ENCODE data around the gene CCL4L2.
"Not testable (repeated sequence)": the region's sequence is repeated elsewhere in the genome, so short reads cannot be mapped to it uniquely, and the experiment has no call there.

The CCL4L2 gene

GRCh38 chr17:36221581-36222100, 10.8 kb downstream of the CCL4L2 start:
- DNase-seq: not testable (repeated sequence)

DNA sequence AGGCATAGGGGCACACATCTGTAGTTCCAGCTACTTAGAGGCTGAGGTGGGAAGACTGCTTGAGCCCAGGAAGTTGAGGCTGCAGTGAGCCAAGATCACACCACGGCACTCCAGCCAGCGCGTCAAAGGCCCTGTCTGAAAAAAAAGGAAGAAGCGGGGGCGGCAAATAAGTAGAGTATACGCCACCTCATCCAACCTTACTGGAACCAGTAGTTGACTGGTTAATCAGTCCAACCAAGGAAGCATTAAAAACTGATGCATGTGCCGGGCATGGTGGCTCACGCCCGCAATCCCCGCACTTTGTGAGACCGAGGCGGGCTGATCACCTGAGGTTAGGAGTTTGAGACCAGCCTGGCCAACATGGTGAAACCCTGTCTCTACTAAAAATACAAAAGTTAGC, 12.1 kb downstream of the CCL4L2 start:
- not testable (repeated sequence) for DNase-seq

DNA sequence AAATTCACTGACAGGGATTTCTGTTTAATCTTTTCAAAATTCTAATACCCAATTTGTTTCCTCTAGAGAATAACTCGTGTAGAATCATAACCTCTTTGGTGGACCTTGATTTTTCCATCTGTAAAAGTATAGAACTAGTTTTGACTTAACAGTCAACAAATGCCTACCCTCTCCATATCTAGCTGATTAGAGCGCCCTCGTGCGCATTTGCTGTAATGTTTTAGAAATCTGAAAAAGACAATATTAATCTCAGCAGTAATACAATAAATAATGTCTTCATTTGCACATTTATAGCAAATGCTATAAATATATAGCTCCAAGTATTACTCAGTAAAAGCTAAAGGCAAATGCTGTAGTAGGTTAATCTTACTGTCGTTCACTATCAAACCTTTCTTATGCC, 18.8 kb downstream of the CCL4L2 start:
- not testable (repeated sequence) for DNase-seq

DNA sequence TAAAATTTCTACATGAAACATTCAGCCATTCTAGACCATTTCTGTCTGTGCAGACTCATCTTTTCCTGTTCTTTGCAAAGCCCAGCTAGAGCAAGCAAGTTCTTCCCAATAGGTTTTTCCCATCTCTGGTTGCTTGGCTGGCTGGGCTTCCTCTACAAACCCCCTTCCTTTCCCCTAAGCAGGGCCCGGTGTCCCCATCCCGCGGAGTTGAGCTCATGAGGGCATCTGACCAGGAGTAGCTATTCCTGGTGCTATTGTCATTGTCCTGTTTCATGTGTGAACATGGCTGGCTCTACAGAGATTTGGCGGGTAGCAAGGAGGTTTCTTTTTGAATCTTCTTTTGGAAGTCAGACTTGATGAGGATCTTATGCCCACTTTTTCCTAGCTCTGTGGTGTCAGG, 31.2 kb downstream of the CCL4L2 start:
- DNase-seq: not testable (repeated sequence)

Data from NCI-H1930 (cell line).